ENCODE measurements around the gene CPSF7.
A peak's percentile ranks its signal among the peaks of the same experiment; 100 is the strongest.
"Not testable (repeated sequence)": the region's sequence is repeated elsewhere in the genome, so short reads cannot be mapped to it uniquely, and the experiment has no call there.

Gene CPSF7

DNA sequence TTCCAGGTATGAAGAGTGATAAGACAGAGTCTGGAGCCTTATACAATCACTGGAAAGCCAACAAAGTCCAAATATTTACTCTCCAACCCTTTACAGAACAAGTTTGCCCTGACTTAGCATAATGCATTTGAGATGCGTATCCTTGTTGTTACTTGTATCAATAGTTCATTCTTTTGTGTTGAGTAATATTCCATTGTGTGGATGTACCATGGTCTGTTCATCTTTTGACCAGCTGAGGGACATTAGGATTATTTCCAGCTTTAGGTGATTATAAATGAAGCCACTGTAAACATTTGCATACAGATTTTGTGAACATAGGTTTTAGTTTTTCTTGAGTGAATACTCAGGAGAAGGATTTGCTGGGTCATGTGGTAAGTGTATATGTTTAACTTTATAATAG lies 9.8 kb upstream of the CPSF7 start:
- DNase-seq (ENCODE audit: low read depth in 1 of 2, low spot score in 1 of 2), result no peak

DNA sequence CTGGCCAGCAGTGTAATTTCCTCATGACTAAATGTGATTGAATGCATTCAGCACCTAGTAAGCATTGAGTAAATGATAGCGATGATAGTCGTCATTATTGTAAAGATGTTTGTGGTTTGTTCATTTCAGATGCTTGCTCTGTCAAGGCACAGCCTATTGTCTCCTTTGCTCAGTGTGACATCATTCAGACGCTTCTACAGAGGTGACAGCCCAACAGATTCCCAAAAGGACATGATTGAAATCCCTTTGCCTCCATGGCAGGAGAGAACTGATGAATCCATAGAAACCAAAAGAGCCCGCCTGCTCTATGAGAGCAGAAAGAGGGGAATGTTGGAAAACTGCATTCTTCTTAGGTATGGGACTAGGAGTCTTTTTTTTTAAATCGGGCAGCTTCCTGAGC lies 7.7 kb upstream of the CPSF7 start:
- DNase-seq (ENCODE audit: low read depth in 1 of 2, low spot score in 1 of 2), result no peak

DNA sequence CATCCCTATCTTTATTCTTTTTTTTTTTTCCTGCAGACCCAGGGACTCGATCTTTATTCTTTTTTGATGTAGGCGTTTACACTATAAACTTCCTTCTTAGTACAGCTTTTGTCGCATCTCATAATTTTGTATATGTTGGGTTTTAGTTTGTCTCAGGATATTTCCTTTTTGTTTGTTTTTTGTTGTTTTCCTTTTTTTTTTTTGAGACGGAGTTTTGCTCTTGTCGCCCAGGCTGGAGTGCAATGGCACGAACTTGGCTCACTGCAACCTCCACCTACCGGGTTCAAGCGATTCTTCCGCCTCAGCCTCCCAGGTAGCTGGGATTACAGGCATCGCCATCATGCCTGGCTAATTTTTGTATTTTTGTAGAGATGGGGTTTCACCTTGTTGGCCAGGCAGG lies 1.1 kb upstream of the CPSF7 start:
- not testable (repeated sequence) for DNase-seq (ENCODE audit: low read depth in 1 of 2, low spot score in 1 of 2)

DNA sequence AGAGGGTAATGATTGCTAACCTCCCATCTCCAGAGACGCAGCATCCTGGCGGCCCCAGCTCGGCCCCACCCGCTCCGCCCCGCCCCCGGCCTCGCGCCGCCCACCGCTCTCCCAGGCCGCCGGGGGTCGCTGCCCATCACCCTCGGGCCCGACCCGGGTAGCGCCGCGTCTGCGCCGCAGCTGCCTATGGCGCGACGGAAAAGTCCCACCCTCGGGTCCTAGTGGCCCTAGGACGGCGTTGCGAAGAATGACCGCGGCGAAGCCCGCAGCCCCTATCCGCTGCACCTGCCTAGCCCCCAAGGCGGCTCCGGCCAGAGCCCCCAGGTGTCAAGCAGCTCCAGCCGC lies 457 bp downstream of the CPSF7 start:
- DNase-seq (ENCODE audit: low read depth in 1 of 2, low spot score in 1 of 2), result peak; percentile 51 to 52

DNA sequence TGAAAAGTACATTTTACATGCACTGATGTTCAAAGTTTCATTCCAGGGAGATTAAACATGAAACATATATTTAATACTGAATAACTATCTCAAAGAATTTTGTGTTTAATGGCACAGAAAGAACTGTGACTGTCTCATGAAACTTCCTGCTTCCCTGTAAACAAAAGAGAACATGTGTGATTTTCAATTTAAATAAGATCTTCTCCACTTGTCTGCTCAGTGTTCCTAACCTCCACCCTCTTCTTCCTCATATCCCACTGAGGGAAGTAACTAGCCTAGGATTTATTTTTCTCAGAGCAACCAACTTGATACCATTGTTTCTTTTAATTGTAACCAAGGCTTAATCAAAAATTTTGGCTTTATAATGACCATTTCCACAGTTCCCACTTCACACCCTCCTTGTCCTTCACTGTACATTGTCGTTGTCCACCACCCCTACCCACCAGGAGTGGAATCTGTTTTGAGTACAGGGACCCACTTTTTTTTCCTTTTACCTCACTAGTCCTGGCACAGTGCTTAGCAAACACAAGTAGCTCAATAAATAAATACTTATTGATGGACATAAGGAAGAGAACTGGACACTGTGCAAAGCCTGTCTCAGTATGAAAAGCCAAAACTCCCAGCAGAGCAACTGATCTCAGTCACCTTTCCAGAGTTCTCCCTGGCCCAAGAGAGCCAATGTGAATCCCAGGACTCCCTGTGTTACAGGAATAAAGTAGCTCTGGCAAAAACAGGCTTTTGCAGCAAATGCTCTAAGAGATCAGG lies 4.2 kb downstream of the CPSF7 start:
- DNase-seq (ENCODE audit: low read depth in 1 of 2, low spot score in 1 of 2), result no peak

DNA sequence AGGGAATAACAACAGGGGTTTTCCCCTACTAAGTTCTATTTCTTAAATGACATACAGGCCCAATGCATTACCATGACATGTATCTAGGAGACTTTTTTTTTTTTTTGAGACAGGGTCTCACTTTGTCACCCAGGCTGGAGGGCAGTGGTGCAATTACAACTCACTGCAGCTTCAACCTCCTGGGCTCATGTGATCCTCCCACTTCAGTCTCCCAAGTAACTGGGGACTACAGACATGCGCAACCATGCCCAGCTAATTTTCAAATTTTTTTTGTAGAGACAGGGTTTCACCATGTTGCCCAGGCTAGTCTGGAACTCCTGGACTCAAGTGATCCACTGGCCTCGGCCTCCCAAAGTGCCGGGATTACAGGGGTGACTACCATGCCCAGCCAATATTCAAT lies 7.5 kb downstream of the CPSF7 start:
- no peak for DNase-seq (ENCODE audit: low read depth in 1 of 2, low spot score in 1 of 2)

DNA sequence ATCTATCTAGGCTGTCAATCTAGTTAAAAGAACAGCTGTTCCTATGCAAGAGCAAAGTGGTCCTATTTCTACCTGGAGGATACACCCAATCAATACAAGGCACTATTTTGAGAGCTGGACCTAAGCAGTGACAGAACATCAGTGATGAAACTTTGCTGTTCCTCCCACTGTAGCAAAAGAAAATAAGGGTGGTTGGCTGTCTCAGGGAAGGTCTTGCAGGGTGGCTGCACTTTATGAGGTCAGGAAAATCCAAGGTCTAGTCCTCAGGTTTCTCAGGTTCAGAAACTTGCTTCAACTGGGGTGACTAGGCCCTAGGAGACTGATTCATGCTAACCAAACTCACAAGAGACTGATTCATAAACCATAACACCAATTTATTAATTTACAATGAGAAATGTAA lies 11.6 kb downstream of the CPSF7 start:
- DNase-seq (ENCODE audit: low read depth in 1 of 2, low spot score in 1 of 2), result no peak

DNA sequence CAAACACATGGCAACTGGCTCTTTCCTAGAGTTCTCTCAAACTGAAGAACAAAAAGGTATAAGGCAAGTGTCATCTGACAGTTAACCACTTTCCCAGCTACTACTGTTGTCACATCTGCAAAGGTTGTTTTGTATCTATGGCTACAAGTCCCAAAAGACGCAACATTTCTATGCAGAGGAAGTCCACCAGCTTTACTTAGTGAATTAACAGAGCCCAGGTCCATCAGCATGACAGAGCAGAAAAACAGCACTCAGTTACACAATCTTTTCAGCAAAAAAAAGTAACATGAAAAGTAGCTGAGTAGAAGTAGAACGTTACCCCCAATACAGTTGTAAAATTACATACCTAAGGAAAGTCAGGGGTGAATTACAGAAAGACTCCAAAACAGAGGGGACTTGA lies 12.1 kb downstream of the CPSF7 start:
- DNase-seq (ENCODE audit: low read depth in 1 of 2, low spot score in 1 of 2), result no peak

DNA sequence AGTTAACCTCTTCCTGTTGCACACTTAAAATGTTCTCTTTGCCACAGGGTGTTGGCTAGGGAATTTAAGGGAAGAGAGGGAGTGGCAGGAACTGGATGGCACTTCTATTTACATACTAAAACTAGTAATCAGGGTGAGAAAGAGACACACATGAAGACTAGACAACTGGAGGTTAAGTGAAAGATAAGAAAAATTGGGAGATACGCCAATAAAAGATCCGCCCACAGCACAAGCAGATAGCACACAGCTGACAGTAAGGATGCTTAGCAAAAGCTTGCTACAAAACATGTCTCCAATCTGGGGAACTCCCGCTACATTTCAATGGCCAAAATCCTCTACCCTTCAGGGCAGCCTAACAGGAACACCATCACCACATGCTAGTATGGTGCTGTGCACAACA lies 12.8 kb downstream of the CPSF7 start:
- DNase-seq (ENCODE audit: low read depth in 1 of 2, low spot score in 1 of 2), result no peak

DNA sequence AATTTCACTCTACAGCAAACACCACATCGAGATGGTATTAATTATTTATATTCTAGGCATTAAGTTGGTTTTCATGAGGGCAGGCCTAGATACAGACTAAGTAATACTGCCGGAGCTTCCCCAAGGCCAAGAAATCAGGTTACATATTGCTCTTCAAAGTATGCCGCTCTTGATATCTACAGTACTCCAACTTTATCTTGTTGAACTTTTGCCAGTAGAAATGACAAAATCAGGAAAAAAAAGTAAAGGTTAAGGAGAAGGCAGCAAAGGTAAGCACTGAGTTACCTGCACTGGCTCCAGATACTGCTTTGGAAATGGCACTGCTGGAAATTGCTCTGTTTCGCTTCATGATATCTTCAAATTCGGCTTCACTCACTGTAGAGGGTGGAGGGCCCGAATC lies 14.4 kb downstream of the CPSF7 start:
- DNase-seq (ENCODE audit: low read depth in 1 of 2, low spot score in 1 of 2), result no peak

DNA sequence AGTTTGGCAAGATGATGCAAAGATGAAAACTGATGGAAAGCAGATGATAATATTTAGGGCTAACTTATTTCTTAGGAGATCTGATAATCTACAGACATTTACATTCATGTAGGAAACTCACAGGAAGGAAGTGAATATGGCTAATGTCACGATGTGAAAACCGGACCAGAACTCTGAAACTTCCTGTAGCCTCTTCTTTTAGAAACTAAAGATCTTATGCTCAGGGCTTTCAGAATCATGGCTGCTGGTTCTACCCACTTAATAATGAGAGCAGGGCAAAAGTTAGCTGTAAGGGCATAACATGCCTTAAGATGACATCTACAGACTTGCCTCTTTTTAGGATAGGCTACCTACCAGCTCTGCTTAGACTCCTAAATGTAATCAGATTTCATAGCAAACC lies 15.2 kb downstream of the CPSF7 start:
- DNase-seq (ENCODE audit: low read depth in 1 of 2, low spot score in 1 of 2), result no peak

DNA sequence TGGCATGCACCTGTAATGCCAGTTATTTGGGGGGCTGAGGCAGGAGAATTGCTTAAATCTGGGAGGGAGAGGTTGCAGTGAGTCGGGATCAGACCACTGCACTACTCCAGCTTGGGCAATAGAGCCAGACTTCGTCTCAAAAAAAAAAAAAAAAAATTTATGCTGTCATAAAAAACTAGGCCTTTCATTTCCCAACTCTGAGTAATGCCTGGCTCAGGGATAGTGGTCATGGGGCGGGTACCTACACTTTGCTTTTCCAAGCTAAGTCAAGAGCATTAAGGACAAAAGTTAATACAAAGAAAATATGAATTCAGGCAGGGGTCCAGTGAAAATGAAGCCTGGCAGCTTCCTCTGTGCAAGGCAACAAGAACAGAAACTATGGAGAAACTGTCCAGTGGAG lies 16.3 kb downstream of the CPSF7 start:
- DNase-seq (ENCODE audit: low read depth in 1 of 2, low spot score in 1 of 2), result no peak

DNA sequence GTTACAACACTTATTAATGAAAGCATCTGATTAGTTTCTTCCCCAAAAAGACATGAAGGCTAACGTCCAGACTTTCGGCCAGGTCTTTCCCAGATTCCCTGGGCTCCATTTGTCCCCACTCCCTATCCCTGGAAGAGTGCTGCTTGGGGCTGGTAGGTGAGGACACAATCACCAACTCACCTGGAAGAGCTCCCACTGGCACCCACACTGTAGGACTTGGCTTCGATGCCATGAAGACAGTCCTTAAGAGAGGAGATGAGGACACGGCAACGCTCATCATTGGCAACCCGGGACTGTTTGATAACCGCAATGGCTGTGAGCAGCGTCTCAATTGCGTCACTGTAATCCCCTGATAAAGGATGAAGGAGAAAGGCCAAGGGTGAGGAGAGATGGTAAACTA lies 18.2 kb downstream of the CPSF7 start:
- no peak for DNase-seq (ENCODE audit: low read depth in 1 of 2, low spot score in 1 of 2)

DNA sequence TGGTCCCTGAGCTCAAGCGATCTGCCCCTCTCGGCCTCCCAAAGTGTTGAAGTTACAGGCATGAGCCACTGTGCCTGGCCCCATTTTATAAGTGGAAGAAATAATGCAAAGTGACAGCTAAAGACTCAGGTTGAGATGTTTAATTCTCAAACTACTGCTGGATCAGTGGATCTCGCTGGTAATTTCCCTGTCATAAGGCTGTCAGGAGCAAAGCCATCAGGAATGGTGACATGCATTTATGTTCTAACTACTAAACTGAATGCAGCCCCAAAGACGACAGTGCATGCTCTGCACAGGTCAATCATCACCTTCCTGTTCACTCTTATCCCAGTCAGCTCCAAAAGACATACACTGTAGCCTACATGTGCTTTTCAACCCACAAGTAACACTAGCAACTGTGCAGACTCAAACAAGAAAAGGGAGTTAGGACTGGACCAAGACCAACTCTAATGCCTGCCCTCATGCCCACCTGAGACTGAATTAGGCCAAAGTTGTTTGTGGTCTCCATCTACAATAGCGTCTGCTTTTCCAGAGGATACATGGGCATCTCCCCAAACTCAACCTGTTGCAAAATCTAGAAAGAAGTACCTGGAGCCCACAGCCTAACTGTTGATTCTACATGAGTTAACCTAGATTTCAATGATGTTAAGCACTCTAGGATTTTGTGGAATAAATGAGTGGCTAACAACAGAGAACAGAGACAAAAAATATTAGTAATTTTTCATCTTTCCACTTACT lies 22.6 kb downstream of the CPSF7 start:
- no peak for DNase-seq (ENCODE audit: low read depth in 1 of 2, low spot score in 1 of 2)

DNA sequence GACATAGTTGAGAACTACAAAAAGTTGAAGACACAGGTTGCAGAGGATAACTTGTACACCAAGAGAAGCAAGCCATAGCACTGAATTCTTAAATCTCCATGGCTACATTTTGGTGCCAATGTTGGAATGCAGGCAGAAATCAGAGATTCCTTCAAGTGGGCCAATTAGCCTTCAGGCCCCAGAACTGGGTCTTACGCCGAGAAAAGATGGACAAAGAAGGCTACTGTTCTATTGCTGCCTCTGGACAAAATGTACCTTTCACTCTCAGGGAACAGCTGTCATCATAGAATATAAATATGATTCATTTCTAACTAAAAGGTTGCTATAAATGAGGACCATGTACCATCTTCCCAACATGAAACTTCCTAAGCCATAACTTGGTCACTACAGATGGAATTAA lies 23.7 kb downstream of the CPSF7 start:
- no peak for DNase-seq (ENCODE audit: low read depth in 1 of 2, low spot score in 1 of 2)

DNA sequence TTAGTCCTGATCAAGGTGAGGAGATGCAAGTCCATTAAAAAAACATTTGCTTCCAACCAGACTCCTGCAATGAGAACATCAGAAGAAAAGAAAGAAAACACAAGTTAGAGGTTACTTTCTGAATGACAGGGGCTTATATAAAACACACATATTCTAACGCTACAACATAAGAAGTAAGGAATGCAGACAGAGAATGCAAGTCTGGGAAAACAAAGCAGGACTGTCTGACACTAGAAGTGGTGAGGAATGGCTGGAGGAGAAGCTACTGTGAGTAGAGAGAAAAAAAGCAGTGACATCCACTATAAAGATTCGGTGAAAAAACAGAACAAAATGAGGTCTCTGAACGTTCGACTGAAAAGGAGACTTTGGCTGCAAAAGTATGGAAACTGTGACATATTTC lies 25.1 kb downstream of the CPSF7 start:
- no peak for DNase-seq (ENCODE audit: low read depth in 1 of 2, low spot score in 1 of 2)

DNA sequence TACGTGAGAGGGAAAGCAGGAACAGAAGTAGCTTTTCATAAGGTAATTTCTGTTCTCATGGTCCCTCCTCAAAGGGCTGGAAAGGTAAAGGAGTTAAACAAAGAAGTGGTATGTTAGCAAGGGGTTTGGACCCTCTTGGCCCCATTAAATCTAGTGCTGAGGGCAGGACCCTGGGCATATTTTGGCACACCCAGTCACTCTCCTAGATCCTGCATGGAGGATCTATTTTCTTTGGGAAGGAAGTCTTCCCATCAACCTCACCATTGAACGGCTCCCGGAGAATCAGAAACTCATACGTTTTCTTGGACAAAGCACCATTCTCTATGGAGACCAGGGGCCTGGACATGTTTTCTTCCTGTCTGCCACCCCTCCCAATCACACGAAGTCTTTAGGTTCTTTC lies 25.7 kb downstream of the CPSF7 start:
- no peak for DNase-seq (ENCODE audit: low read depth in 1 of 2, low spot score in 1 of 2)

DNA sequence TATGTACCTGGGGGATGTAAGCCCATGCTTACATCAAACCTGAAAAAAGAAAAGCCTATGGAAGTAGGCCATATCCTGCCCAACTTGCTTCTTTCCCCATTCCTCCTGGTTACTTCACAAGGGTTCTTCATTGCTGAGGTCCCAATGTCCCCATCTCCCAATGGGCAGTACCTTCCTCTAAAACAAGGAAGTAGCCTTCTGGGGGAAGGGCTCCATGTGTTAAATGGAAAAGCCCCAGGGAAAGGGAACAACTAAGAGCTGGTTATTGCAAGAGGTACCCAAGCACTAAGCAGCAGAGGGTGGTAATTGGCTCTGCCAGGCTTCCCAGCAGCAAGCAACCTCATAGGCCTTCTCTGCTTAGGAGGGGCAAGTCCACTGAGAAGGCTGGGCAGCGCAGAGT lies 26.1 kb downstream of the CPSF7 start:
- DNase-seq (ENCODE audit: low read depth in 1 of 2, low spot score in 1 of 2), result no peak

DNA sequence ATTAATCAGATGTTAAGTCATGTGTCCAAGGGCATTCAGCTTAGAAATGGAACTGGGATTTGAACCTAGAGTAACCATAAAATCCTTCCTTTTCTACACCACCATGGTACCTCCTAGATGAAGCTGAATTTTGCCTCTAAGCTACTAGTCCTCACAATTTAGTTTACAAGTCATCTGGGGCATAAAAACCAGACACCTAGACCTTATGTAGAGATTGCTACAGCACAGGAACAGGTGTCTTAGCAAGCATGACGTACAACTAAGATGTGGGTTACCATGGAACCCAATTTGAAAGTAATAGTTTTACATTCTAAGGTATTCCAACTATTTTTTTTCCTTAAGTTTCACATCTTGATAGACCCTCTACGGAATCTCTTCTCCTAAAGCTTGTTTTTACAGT lies 28.2 kb downstream of the CPSF7 start:
- no peak for DNase-seq (ENCODE audit: low read depth in 1 of 2, low spot score in 1 of 2)

DNA sequence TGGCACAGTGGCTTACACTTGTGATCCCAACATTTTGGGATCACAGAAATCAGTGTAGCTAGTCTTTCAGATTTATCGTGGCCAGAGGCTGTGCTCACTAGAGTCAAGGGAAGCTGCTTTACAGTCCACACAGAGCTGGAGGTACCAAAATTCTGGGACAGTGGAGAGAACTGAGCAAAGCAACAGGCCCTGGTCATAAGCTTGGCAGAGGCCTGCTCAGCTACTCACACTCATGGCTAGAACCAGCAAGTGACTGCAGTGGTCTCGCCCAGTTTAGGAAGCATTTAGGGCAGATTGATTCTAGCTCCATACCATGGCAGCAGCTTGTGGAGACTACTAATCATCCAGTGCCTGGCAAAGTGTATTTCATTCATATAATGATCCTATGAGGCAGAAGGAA lies 28.6 kb downstream of the CPSF7 start:
- DNase-seq (ENCODE audit: low read depth in 1 of 2, low spot score in 1 of 2), result no peak

DNA sequence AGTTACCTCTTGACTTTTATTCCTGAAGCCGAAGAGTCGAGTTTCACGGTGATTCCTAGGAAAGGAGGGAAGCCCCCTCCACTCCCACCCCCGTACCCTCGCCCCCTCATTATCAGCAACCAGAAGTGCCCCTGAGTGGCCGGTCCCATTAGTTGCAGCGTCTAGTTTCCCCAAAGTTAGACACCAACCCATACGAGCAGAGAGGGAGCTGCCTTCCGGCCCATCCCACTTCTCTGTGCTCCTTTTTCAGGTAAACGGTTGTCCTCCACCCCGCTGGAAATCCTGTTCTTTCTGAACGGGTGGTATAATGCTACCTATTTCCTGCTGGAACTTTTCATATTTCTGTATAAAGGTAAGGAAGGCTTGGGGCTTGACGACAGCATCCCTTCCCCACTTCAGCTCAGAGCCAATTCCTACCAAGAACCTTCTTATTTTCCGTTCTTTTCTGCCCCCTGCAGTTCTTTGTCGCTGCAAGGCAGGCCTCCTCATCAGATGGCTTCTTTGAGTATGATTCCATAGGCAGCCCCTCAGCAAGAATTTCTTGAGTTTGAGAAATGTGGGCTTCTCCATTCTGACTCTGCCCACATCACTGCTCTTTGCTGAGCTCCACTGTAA lies 36.7 kb downstream of the CPSF7 start:
- no peak for DNase-seq (ENCODE audit: low read depth in 1 of 2, low spot score in 1 of 2)

DNA sequence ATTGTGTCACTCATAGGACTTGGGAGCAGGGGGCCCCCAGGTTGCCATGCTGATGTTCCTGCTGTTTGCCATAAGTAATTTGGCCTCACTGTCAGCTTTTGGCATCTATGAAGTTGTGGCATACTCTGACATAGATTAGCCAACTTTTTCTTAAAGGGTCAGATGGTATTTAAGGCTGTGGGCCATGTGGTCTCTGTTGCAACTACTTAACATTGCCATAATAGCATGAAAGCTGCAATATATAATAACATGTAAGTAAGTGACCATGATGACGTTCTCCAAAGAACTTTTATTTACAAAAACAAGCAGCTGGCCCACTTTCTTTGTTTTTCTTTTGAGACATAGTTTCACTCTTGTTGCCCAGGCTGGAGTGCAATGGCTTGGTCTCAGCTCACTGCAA lies 39.6 kb downstream of the CPSF7 start:
- DNase-seq (ENCODE audit: low read depth in 1 of 2, low spot score in 1 of 2), result no peak

Measured in stimulated activated CD4-positive, alpha-beta T cell treated with anti-CD3 and anti-CD28 coated beads, Interleukin-15, amount 100 ng/mL, for 1 hour (primary cell).